Measurements from ENCODE around the gene TNFRSF25.

The TNFRSF25 gene

DNA sequence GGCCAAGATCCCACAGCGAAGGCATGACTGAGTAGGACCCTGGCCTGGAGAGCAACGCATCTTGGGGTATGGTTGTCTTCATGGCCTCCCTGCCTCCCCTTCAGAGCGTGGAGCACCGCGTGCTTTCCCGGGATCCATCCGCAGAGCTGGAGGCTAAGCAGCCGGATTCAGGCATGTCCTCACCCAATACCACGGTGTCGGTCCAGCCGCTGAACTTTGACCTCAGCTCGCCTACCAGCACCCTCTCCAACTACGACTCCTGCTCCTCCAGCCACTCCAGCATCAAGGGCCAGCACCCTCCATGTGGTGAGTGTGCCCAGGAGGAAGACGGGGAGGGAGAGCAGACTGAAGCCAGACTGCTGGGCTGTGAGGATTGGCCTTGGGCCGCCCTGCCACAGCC lies 21.6 kb downstream of the TNFRSF25 start:
- DNase-seq (ENCODE audit: low read depth in 1 of 2, low spot score in 1 of 2), result no peak
- Histone ChIP-seq H3K4me3 (replicated peaks; ENCODE audit: insufficient read depth, low read length) (no peak overlapping the region), H3K27me3 (ENCODE audit: insufficient read depth, poor library complexity, severe bottlenecking) (peaks cover 35% of the 10 kb centered on the region), H3K27ac (replicated peaks) (no peak overlapping the region)
- TF ChIP-seq GABPA (IDR thresholded peaks at IDR 0.05; ENCODE audit: low read depth) (no peak), CTCF (IDR thresholded peaks at IDR 0.05; ENCODE audit: insufficient read depth, low read length) (no peak), POLR2AphosphoS5 (IDR thresholded peaks at IDR 0.05; ENCODE audit: low read depth) (no peak), SPI1 (IDR thresholded peaks at IDR 0.05; ENCODE audit: borderline replicate concordance, low read depth) (no peak)
- TF ChIP-seq, protein P1, sequence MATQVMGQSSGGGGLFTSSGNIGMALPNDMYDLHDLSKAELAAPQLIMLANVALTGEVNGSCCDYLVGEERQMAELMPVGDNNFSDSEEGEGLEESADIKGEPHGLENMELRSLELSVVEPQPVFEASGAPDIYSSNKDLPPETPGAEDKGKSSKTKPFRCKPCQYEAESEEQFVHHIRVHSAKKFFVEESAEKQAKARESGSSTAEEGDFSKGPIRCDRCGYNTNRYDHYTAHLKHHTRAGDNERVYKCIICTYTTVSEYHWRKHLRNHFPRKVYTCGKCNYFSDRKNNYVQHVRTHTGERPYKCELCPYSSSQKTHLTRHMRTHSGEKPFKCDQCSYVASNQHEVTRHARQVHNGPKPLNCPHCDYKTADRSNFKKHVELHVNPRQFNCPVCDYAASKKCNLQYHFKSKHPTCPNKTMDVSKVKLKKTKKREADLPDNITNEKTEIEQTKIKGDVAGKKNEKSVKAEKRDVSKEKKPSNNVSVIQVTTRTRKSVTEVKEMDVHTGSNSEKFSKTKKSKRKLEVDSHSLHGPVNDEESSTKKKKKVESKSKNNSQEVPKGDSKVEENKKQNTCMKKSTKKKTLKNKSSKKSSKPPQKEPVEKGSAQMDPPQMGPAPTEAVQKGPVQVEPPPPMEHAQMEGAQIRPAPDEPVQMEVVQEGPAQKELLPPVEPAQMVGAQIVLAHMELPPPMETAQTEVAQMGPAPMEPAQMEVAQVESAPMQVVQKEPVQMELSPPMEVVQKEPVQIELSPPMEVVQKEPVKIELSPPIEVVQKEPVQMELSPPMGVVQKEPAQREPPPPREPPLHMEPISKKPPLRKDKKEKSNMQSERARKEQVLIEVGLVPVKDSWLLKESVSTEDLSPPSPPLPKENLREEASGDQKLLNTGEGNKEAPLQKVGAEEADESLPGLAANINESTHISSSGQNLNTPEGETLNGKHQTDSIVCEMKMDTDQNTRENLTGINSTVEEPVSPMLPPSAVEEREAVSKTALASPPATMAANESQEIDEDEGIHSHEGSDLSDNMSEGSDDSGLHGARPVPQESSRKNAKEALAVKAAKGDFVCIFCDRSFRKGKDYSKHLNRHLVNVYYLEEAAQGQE (IDR thresholded peaks at IDR 0.05; ENCODE audit: insufficient replicate concordance, low read depth), result no peak

- Histone ChIP-seq H3K27me3 (ENCODE audit: insufficient read depth, poor library complexity, severe bottlenecking) (peaks cover 31% of the 10 kb centered on the region), H3K27ac (replicated peaks) (no peak overlapping the region), H3K4me3 (replicated peaks; ENCODE audit: insufficient read depth, low read length) (no peak overlapping the region)
- no peak for TF ChIP-seq GABPA (IDR thresholded peaks at IDR 0.05; ENCODE audit: low read depth)
- TF ChIP-seq, protein P1 (IDR thresholded peaks at IDR 0.05; ENCODE audit: insufficient replicate concordance, low read depth), result no peak
- TF ChIP-seq CTCF (IDR thresholded peaks at IDR 0.05; ENCODE audit: insufficient read depth, low read length), result no peak
- no peak for TF ChIP-seq POLR2AphosphoS5 (IDR thresholded peaks at IDR 0.05; ENCODE audit: low read depth)
- TF ChIP-seq SPI1 (IDR thresholded peaks at IDR 0.05; ENCODE audit: borderline replicate concordance, low read depth), result no peak
- no peak for DNase-seq (ENCODE audit: low read depth in 1 of 2, low spot score in 1 of 2)
These were observed 22.4 kb downstream of the TNFRSF25 start for GRCh38 chr1:6443339-6444115.

DNA sequence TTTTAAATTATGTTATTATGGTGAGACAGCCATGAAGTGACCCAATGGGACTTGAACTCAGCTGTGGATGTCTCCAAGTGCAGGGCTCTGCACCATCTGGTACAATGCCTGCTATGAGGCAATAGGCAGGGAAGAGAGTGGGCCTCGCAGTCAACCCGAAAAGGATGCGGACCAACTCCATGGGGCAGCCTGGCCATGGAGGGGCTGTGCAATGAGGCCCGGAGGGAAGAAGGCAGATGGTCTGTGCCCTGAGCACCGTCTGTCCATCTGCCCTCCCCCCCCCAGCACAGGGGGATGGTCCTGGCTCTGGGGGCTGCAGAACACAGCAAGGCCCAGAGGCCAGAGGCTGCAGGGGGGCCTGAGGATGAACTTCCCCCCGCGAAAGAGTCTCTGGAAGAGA lies 24.4 kb downstream of the TNFRSF25 start:
- Histone ChIP-seq H3K27ac (replicated peaks) (no peak overlapping the region), H3K4me3 (replicated peaks; ENCODE audit: insufficient read depth, low read length) (no peak overlapping the region), H3K27me3 (ENCODE audit: insufficient read depth, poor library complexity, severe bottlenecking) (peaks cover 14% of the 10 kb centered on the region)
- TF ChIP-seq GABPA (IDR thresholded peaks at IDR 0.05; ENCODE audit: low read depth) (no peak), CTCF (IDR thresholded peaks at IDR 0.05; ENCODE audit: insufficient read depth, low read length) (no peak), SPI1 (IDR thresholded peaks at IDR 0.05; ENCODE audit: borderline replicate concordance, low read depth) (no peak), POLR2AphosphoS5 (IDR thresholded peaks at IDR 0.05; ENCODE audit: low read depth) (no peak)
- TF ChIP-seq, protein P1 (IDR thresholded peaks at IDR 0.05; ENCODE audit: insufficient replicate concordance, low read depth), result no peak
- DNase-seq (ENCODE audit: low read depth in 1 of 2, low spot score in 1 of 2), result no peak

All from HL-60 (cell line).